GM21737 (cell line): Measurements from ENCODE around the gene CPNE6.
"Not testable (repeated sequence)": the region's sequence is repeated elsewhere in the genome, so short reads cannot be mapped to it uniquely, and the experiment has no call there.

Experiments used
- ATAC-seq: cut with Tn5 transposase; IDR thresholded peaks from one replicate; pipeline ENCODE4 v1.9.1; 2021; ENCODE audit warnings: mild to moderate bottlenecking, moderate library complexity; ENCODE audit not compliant: unreplicated experiment

The CPNE6 gene

DNA sequence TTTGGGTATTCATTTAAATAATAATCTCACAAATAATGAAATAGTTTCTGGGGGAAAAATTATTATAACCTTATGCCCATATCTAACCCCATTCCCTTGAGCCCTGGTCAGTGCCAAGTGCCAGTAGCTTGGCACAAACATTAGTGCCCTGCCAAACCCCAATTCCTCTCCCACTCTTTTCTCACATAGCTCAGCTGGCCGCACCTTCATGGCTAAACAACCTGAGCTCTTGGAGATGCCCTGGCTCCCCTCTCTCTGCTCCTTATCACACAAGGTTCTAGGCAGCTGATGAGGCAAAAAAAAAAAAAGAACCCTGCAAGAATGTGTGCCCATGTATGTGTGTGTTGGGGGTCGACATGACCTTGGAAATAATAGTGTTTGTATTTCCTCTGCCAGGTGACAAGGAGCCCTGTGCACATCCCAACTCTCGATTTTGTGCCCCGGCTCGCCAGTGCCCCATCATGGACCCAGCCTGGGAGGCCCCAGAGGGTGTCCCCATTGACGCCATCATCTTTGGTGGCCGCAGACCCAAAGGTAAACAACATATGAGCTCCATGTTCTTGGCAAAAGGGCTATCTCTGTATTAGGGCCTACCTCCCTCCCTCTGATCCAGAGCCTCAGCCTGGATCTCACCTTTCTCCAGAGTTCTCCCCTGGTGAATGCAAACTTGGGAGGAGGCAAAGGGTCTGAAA lies 31.1 kb downstream of the CPNE6 start:
- ATAC-seq: no peak

DNA sequence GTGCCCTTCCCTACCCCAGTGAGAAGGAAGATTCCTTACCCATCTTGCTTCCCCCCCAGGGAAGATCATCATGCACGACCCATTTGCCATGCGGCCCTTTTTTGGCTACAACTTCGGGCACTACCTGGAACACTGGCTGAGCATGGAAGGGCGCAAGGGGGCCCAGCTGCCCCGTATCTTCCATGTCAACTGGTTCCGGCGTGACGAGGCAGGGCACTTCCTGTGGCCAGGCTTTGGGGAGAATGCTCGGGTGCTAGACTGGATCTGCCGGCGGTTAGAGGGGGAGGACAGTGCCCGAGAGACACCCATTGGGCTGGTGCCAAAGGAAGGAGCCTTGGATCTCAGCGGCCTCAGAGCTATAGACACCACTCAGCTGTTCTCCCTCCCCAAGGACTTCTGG lies 32.1 kb downstream of the CPNE6 start:
- ATAC-seq: no peak

DNA sequence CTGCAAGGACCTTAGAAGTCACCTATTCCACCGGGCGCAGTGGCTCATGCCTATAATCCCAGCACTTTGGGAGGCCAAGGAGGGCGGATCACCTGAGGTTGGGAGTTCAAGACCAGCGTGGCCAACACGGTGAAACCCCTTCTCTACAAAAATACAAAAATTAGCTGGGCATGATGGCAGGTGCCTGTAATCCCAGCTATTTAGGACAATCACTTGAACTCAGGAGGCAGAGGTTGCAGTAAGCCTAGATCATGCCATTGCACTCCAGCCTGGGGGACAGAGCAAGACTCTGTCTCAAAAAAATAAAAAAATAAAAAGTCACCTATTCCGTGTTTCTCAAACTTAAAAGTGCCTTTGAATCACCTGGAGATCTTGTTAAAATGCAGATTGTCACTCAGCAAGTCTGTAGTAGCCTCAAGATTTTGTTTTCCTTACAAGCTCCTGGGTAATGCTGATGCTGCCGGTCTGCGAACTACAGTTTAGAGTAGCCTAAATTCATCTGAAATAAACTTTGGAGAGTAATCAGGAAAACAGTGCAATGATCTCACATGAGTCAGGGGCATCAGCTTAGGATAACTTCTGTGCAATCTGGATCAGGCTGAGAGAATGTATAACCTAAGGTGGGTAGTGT lies 34.4 kb downstream of the CPNE6 start:
- not testable (repeated sequence) for ATAC-seq

DNA sequence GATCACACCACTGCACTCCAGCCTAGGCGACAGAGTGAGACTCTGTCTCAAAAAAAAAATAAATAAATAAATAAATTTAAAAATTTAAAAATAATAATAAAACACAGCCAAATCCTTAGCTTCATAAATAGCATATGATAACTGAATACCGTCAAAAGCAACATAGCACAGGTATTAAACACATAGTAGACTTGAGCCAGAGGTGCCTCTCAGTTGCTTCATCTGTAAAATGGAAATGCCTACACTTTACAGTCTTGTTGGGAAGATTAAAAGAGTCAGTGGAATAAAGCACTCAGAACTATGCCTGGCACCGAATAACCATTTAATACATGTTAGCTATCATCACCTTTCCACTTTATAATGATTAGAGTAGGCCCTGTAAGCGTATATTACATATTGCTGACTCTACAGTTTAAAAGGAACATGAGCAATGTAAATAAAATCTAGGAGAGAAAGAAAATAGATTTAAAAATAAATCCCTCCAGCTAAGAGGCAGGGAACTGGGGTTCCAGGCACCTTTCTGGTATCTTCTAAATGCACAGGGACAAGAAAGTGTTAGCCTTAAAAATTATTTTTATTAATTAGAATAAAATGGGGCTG lies 35.4 kb downstream of the CPNE6 start:
- ATAC-seq: no peak

DNA sequence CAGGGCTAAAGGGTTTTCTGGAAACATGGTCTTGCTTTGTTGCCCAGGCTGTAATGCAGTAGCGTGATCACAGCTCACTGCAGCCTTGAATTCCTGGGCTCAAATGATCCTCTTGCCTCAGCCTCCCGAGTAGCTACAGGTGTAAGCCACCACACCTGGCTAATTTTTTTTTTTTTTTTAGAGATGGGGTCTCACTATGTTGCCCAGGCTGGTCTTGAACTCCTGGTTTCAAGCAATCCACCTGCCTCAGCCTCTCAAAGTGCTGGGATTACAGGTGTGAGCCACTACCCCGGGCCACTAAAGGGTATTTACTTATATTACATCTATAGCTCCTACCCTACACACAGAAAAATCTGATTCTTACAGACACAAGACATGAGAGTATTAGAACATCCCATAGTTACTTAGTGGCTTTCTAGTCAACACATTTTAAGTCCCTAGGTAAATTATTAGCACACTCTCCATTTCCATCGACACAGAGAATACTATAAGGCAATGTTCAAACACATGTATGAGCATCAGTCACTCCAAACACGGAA lies 37.0 kb downstream of the CPNE6 start:
- no peak for ATAC-seq

DNA sequence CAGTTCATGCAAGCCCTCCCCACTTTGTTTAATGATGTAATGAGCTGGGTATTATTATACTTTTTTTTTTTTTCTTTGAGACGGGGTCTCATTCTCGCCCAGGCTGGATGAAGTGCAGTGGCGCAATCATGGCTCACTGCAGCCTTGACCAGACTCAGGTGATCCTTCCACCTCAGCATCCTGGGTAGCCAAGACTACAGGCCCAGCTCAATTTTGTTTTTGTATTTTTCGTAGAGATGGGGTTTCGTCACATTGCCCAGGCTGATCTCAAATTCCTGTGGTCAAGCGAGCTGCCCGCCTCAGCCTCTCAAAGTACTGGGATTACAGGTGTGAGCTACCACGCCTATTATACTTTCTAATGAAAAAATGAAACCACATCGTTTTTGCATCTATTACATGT lies 38.7 kb downstream of the CPNE6 start:
- ATAC-seq: no peak

GRCh38 chr14:24110523-24110922 lies 39.2 kb downstream of the CPNE6 start:
- ATAC-seq: no peak

- no peak for ATAC-seq
Observed at GRCh38 chr14:24113379-24113800, 42.0 kb downstream of the CPNE6 start.

DNA sequence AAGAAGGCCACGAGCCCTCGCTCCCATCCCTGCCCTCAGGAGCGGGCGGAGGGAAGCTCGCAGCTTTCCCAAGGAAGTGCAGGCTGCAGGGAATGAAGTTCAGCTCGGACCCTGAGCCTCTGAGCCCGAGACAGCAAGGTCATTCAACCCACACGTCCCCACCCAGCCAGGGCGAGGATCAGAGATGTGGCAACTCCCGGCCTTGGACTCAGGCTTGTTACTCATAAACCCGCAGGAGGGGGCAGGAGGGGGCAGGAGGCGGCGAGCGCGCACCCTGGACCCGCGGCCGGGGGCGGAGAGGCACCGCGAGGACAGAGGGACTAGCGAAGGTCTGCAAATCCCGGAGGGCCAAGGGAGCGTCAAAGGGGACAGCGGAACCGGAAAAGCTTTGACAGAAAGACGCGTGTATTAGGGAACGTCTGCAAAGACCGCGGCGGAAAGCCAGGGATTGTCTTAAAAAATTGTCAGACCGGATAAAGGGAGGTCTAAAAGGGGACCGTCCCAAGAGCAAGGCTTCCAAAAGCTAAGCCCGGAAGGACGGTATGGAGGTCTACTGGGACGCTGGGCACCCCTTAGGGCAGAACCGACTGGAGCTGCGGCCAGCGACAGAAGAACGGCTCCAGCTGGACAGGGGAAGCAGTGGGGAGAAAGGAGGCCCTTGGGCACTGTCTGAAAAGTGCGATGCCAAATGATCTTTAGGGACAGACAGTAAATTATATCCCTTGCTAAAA lies 42.6 kb downstream of the CPNE6 start:
- ATAC-seq: peak; percentile 27

GRCh38 chr14:24114532-24115421 lies 43.4 kb downstream of the CPNE6 start, which contains the start of the genes DCAF11 and NRL:
TSS of gene DCAF11 (plus strand) at chr14:24114777. CDS start at chr14:24115595, 818 bp downstream.
TSS of gene NRL (minus strand) at chr14:24114949. CDS start at chr14:24082848, 32,101 bp downstream.
- peak; percentile 78 for ATAC-seq

- no peak for ATAC-seq
Observed at GRCh38 chr14:24115422-24116127, 44.2 kb downstream of the CPNE6 start.

DNA sequence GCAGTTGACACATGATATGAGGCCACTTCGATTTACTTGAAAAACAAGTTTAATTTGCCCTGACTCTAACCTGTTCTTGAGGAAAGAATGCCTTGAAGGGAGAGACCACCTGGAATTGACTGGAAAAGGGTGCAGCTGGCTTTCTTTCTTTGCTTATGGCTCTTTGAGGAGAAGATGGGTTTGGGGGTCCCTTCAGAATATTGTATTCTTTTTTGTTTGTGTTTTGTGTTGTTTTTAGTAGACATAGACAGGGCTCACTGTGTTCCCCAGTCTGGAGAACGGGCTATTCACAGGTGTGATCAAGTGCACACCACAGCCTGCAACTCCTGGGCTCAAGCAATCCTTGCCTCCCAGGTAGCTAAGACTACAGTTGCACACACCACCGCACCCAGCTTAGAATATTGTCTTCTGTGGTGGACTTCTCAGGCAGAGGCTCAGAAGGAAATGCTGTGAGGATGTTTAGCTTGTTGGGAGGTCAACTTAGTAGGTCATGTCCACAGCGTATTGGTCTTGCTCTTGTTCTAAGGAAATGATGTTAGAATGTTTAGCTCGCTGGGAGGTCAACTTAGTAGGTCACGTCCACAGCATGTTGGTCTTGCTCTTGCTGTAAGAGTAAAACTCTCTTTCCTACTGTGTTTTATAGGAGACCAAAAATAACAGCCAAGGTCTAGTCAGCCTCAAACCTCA lies 44.9 kb downstream of the CPNE6 start:
- ATAC-seq: no peak

GRCh38 chr14:24117179-24117578 lies 45.8 kb downstream of the CPNE6 start:
- ATAC-seq: no peak

DNA sequence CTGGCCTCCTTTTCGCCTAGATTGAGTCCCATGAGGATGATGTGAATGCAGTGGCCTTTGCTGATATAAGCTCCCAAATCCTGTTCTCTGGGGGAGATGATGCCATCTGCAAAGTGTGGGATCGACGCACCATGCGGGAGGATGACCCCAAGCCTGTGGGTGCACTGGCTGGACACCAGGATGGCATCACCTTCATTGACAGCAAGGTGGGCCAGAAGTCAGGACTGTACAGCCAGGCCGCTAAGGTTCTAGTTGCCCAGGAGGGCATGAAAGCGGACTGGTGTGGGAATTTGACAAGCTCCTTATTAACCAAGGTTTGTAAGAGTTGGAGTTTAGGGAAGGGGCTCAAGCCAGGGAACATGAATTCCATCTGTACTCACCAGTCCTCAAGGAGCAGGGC lies 48.3 kb downstream of the CPNE6 start:
- ATAC-seq: no peak

DNA sequence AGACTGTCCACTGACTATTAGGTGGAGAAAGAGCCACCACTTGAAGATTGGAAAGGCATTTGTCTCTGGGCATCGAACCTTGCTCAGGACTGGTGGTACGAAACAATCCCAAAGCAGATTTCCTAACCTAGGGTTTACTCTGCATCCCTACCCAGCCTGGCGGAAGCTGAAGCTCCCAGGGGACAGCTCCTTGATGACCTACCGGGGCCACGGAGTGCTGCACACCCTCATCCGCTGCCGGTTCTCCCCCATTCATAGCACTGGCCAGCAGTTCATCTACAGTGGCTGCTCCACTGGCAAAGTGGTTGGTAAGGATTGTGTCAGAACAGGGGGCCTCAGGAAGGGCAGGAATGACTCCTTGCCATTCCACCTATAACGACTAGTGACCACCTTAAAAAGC lies 49.8 kb downstream of the CPNE6 start:
- no peak for ATAC-seq

- ATAC-seq: no peak
Observed at GRCh38 chr14:24122416-24122815, 51.1 kb downstream of the CPNE6 start.

DNA sequence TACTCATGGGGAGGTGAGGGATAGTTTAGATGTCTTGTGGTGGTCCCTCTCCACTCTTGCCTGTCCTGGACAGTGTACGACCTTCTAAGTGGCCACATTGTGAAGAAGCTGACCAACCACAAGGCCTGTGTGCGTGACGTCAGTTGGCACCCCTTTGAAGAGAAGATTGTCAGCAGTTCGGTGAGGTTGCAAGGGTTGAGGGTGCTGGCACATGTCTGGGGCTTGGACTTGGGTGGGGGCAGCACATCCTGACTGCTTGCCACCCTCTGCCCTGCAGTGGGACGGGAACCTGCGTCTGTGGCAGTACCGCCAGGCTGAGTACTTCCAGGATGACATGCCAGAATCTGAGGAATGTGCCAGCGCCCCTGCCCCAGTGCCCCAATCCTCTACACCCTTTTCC lies 51.5 kb downstream of the CPNE6 start:
- ATAC-seq: no peak

- no peak for ATAC-seq
Observed at GRCh38 chr14:24123424-24124417, 52.4 kb downstream of the CPNE6 start.
